Measurements from ENCODE around the gene GRK4.

DNA sequence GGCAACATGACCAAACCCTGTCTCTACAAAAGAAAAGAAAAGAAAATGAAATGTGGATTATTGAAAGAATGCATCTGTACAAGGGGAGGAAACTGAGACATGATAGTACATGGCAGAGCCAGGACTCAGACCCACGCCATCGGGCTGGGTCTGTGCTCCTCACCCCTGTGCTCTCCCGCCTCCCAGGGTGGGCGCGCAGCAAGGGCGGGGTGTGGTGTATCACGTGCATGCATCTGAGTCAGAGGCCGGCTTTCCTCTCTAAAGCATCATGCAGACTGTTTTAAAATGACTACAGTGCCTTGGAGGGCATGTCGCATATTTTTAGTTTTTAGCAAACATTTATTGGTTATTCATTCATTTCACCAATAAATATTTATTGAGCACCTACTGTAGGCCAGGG is 63.2 kb downstream of the GRK4 start:
- TF ChIP-seq SIN3A (conservative IDR thresholded peaks at IDR 0.05 in 1 of 2, IDR thresholded peaks at IDR 0.05 in 1 of 2; ENCODE audit: low read depth in 1 of 2, low read length in 2 of 2) (no peak), POLR2A (IDR thresholded peaks at IDR 0.05; ENCODE audit: control extremely low read depth in 1 of 2, low read depth in 2 of 2, low read length in 2 of 2) (no peak), EZH2 (IDR thresholded peaks at IDR 0.05; ENCODE audit: low read depth, low read length, severe bottlenecking) (no peak), JUN (IDR thresholded peaks at IDR 0.05; ENCODE audit: low read depth, low read length) (no peak), ASH2L (IDR thresholded peaks at IDR 0.05; ENCODE audit: low read length) (no peak), POLR2AphosphoS5 (IDR thresholded peaks at IDR 0.05; ENCODE audit: low read depth, low read length) (no peak), RNF2 (IDR thresholded peaks at IDR 0.05; ENCODE audit: borderline replicate concordance, low read depth, low read length, missing control alignments, poor library complexity, severe bottlenecking) (no peak), EP300 (IDR thresholded peaks at IDR 0.05; ENCODE audit: borderline replicate concordance in 1 of 2, low read depth in 2 of 2, low read length in 2 of 2) (no peak), BACH1 (IDR thresholded peaks at IDR 0.05; ENCODE audit: low read length) (no peak)
- TF ChIP-seq, protein P1, sequence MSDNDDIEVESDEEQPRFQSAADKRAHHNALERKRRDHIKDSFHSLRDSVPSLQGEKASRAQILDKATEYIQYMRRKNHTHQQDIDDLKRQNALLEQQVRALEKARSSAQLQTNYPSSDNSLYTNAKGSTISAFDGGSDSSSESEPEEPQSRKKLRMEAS (IDR thresholded peaks at IDR 0.05): no peak
- TF ChIP-seq, protein P2, sequence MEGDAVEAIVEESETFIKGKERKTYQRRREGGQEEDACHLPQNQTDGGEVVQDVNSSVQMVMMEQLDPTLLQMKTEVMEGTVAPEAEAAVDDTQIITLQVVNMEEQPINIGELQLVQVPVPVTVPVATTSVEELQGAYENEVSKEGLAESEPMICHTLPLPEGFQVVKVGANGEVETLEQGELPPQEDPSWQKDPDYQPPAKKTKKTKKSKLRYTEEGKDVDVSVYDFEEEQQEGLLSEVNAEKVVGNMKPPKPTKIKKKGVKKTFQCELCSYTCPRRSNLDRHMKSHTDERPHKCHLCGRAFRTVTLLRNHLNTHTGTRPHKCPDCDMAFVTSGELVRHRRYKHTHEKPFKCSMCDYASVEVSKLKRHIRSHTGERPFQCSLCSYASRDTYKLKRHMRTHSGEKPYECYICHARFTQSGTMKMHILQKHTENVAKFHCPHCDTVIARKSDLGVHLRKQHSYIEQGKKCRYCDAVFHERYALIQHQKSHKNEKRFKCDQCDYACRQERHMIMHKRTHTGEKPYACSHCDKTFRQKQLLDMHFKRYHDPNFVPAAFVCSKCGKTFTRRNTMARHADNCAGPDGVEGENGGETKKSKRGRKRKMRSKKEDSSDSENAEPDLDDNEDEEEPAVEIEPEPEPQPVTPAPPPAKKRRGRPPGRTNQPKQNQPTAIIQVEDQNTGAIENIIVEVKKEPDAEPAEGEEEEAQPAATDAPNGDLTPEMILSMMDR (IDR thresholded peaks at IDR 0.05; ENCODE audit: control extremely low read depth in 1 of 3, insufficient read depth in 1 of 3, low read depth in 1 of 3, low read length in 3 of 3): no peak
- TF ChIP-seq, protein P3, sequence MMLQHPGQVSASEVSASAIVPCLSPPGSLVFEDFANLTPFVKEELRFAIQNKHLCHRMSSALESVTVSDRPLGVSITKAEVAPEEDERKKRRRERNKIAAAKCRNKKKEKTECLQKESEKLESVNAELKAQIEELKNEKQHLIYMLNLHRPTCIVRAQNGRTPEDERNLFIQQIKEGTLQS (IDR thresholded peaks at IDR 0.05; ENCODE audit: insufficient read depth, low read depth, low read length): no peak
